HG03095 (cell line): ENCODE data around the gene RBM47.
"Not testable (repeated sequence)": the region's sequence is repeated elsewhere in the genome, so short reads cannot be mapped to it uniquely, and the experiment has no call there.

Source experiments
- ATAC-seq: cut with Tn5 transposase; IDR thresholded peaks from one replicate; pipeline ENCODE4 v1.9.1; 2021; ENCODE audit warnings: moderate library complexity; ENCODE audit not compliant: unreplicated experiment

The RBM47 gene

DNA sequence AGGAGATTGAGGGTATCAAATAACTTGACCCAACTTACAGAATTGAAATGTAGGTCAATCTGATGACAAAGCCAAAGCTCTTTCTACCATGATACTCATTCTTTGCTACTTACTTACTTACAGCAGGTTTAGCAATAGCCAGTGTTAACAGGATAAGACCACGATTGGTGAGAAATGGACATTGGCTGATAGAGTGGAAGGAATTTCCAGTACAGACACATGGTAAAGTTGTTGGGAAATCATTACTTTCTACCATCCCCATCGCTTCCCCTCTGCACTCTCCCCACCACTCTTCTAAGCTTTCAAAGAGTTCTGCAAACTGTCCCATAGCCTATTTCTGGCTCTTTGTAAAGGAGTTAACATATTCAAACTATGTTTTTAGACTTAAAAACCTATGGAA is 174.8 kb downstream of the RBM47 start:
- no peak for ATAC-seq

- no peak for ATAC-seq
Observed at GRCh38 chr4:40453912-40454311, 175.8 kb downstream of the RBM47 start.

DNA sequence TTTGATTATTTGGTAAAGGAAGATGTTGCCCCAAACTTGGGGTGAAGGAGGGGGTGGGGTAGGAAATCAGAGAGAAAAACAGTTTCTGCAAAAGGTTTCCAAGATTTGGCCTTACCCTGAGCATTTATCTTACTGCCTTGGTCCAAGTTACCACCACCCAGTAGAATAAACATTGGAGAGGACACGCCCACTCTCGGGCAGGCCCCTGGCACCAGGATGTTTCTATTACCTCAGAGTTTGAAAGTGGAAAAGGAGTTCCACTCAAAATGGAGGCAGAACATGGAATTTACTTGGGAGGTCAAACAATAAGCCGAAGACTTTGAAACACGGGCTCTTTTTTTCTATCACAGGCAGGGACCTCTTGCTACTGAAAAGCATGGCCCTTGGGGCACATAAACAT is 180.8 kb downstream of the RBM47 start:
- ATAC-seq = no peak

- ATAC-seq = no peak
Observed at GRCh38 chr4:40446839-40447238, 182.8 kb downstream of the RBM47 start.

DNA sequence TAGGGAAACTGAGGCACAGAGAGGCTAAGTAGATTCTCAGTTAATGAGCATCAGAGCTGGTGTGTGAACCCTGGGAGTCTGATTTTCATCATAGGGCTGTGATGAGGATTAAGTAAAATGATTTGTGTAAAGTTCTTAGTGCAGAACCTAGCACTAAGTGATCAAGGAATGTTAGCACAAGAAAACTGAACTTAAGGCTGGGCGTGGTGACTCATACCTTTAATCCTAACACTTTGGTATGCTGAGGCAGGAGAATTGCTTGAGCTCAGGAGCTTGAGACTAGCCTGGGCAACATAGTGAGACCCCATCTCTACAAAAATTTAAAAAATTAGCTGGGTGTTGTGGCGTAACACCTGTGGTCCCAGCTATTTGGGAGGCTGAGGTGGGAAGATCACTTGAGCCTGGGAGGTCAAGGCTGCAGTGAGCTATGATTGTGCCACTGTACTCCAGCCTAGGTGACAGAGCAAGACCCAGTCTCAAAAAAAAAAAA is 183.4 kb downstream of the RBM47 start:
- not testable (repeated sequence) for ATAC-seq

DNA sequence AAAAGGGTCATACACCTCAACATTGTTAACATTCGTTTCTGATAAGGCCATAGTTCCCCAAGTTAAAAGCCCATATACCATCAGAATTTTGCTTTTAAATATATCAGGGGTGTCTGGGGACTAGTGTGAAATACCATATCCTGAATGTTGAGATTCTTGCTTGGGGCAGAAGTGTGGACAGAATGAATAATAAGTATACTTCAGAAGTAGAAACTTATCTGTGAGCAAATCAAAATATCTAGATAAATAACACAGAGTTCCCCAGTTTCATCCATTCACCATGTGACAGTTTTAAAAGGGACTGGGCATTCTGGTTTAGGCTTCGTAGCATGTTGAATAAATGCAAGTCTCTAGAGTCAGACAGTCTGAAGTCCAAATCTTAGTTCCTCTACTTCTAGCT is 184.0 kb downstream of the RBM47 start:
- ATAC-seq = no peak

- ATAC-seq = no peak
Observed at GRCh38 chr4:40441430-40441829, 188.2 kb downstream of the RBM47 start.

- no peak for ATAC-seq
Observed at GRCh38 chr4:40439519-40439918, 190.1 kb downstream of the RBM47 start.

GRCh38 chr4:40438384-40439026 is 191.2 kb downstream of the RBM47 start:
- no peak for ATAC-seq

- ATAC-seq = no peak
Observed at GRCh38 chr4:40437741-40438383, 191.8 kb downstream of the RBM47 start.

GRCh38 chr4:40435306-40435705 is 194.4 kb downstream of the RBM47 start:
- not testable (repeated sequence) for ATAC-seq

DNA sequence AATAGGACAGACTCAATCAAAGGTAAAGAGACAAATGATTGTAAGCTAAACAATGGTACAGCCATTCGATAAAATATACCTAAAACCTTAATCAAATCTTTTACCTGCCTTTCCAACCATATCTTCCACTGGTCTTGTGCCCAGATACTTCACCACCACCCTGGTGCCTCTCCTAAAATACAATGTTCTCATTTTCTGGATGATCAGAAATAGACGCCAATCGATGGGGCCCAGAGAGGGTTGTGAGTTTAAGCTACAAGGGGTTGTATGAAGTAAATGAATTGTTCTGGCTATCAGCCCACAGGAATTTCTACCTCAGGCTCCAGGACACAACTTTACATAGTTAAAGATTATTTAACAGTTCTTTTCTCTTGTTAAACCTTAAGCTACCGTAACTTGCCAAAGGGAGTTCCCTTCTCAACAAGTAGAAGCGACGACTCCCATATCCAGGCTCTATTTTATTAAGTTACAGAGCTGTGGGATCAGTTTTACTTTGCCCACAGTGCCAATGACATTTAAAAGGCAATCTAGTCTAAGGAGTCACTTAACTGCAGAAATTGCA is 195.5 kb downstream of the RBM47 start:
- ATAC-seq = no peak

DNA sequence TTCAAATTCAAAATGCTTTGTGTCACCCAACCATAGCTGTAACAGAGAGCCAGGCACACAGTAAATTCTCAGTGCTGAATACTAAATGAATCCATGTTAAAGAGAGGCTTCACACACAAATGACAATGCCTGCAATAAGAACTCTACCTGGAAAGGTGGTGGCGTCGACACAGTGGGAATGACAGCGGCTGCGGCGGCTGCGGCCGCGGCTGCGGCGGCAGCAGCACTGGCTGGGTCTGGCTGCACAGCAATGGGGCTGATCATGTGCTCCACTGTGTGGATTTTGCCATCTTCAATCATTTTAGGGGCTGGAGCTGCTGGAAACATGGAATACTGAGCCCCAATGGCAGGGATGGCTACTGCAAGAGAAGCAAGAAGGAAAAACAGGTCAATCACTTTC is 197.2 kb downstream of the RBM47 start:
- no peak for ATAC-seq

DNA sequence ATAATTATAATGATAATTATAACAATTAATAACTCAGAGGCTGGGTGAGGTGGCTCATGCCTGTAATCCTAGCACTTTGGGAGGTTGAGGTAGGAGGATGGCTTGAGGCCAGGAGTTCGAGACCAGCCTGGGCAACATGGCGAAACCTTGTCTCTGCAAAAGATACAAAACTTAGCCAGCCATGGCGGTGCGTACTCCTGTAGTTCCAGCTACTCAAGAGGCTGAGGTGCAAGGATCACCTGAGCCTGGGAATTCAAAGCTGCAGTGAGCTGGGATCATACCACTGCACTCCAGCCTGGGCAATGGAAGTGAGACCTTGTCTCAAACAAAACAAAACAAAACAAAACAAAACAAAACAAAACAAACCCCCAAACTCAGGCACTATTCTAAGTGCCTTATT is 201.8 kb downstream of the RBM47 start:
- not testable (repeated sequence) for ATAC-seq

GRCh38 chr4:40427128-40427527 is 202.5 kb downstream of the RBM47 start:
- ATAC-seq = no peak

- ATAC-seq = no peak
Observed at GRCh38 chr4:40425799-40426574, 203.7 kb downstream of the RBM47 start.

DNA sequence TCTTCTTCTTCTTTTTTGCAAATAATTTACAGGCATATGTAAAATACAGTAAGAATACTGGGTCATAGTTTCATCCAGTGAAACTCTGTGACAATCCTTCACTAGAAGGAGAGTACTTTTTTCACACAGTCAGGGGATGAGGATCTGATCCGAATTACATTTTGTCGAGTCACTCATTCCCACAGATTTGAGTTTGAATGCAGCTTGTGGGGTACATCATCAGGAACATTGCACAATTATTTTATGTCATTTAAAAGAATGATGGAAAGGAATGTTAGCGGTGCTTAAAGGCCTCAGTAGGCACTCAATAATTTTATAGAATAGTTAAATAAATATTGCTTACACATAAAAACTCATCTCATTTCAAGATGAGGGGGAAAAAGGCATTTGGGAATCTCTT is 205.9 kb downstream of the RBM47 start:
- no peak for ATAC-seq

DNA sequence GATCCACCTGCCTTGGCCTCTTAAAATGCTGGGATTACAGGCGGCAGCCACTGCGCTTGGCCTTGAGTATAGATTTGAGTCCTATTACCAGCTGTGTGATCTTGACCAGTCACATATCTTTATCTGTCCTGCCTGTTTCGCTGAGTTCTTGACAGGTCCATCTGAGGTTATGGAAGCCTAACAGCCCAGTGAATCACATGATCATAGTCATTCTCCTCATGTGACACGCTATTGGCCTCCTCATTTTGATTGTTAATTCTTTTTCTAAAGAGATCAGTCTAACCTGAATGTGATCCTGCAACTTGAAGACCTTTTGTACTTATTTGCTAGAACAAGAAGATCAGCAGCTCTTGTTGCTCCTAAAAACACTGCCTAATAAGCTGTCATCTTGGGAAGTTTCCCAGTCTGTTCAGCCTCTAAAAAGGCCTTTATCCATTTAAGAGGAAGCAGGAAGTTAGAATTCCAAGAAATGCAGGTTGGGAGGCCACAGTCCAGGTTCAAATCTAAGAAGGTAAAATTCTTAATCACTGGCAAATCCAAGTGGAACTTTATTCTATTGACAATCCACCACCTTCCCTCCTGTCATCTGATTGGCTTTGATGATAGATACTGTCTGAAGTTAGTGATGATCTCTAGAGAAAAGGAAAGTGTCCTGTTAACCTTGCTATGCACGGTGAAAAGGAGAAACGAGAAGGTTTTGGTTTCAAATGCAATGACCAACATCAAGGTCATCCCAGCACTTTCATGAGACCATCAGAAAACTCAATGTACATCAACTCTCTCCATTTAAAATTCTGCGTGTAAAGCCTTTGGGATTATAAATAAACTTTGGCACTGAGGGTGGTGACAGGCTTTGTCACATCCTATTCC is 207.6 kb downstream of the RBM47 start:
- ATAC-seq = no peak

GRCh38 chr4:40419231-40419912 is 210.3 kb downstream of the RBM47 start:
- ATAC-seq = no peak
